Endothelial cell of umbilical vein (primary cell): ENCODE data around the gene SMC1B. TPM values are rescaled to one million over a fixed set of nuclear protein-coding genes. Genes with fewer than 3 reads are reported as not detected.

Source experiments
- BruUV-seq: library from RNA; stranded (reverse); fragments of 400-500 nt; replicated peaks from 2 replicates; lab custom pipeline; 2021; lab: Mats Ljungman, UMichigan
- CTCF ChIA-PET: fragments of 300-600, 350-600 bp; sonication (Branson Sonifier 250); formaldehyde crosslinking; loops from one replicate; lab custom pipeline; 2021; ENCODE audit warnings: antibody characterized with exemption, inconsistent platforms; lab: Charles Lee
- POLR2A ChIA-PET: fragments of 300-600, 350-600 bp; sonication (Branson Sonifier 250); formaldehyde crosslinking; loops from one replicate; lab custom pipeline; 2021; ENCODE audit warnings: antibody characterized with exemption, inconsistent platforms; lab: Charles Lee
- DNase-seq: peaks from one replicate; pipeline ENCODE4 v3.0.0-alpha.2; 2011; ENCODE audit warnings: low read depth, low spot score
- FAIRE-seq: peaks from 2 replicates; lab custom pipeline; 2011; peaks lifted over from hg19 to GRCh38; lab: Jason Lieb, UNC
- H2AFZ ChIP-seq: 2 replicates; pipeline ENCODE4 v1.6.0; 2012; ENCODE audit warnings: low read depth, low read length, control low read depth, inconsistent platforms
- H3K27ac ChIP-seq: 2 replicates; pipeline ENCODE4 v1.5.1; 2011; ENCODE audit warnings: low read depth, mild to moderate bottlenecking, control low read depth, low read length, moderate library complexity; ENCODE audit not compliant: insufficient read depth
- H3K27me3 ChIP-seq, 2 experiments: 2 replicates each; pipeline versions ENCODE4 v1.6.0 to v1.6.1; 2011; ENCODE audit warnings: low read length in 2 of 2, mixed read lengths in 1 of 2; ENCODE audit not compliant: control insufficient read depth in 2 of 2, insufficient read depth in 2 of 2
- H3K36me3 ChIP-seq, 2 experiments: 2 replicates in 1 of 2; 3 replicates in 1 of 2; pipeline ENCODE4 v1.5.1; 2011; ENCODE audit warnings: low read length in 2 of 2, mild to moderate bottlenecking in 1 of 2, moderate library complexity in 1 of 2; ENCODE audit not compliant: control insufficient read depth in 2 of 2, insufficient read depth in 2 of 2; ENCODE audit errors: extremely low read depth in 1 of 2
- H3K4me1 ChIP-seq: 3 replicates; pipeline ENCODE4 v1.5.1; 2011; ENCODE audit warnings: mild to moderate bottlenecking, low read length; ENCODE audit not compliant: control insufficient read depth, insufficient read depth; ENCODE audit errors: extremely low read depth
- H3K4me2 ChIP-seq: 2 replicates; pipeline ENCODE4 v1.6.1; 2011; ENCODE audit warnings: low read length, control low read depth, mixed read lengths; ENCODE audit not compliant: insufficient read depth
- H3K4me3 ChIP-seq, 3 experiments: fragments of 200-600 bp in 1 of 3; sonication (generic), shearing (Covaris generic) in 1 of 3; replicated peaks in 1 of 3; 2 replicates each; pipeline ENCODE4 v1.5.1; 2011 to 2016; ENCODE audit warnings: control low read depth in 3 of 3, low read length in 3 of 3, mild to moderate bottlenecking in 2 of 3, inconsistent platforms in 1 of 3, low read depth in 1 of 3, moderate library complexity in 1 of 3; ENCODE audit not compliant: insufficient read depth in 1 of 3
- H3K79me2 ChIP-seq: 2 replicates; pipeline ENCODE4 v1.6.0; 2012; ENCODE audit warnings: low read length, inconsistent platforms; ENCODE audit not compliant: control insufficient read depth, insufficient read depth
- H3K9ac ChIP-seq: replicated peaks from 2 replicates; pipeline ENCODE3; 2011; ENCODE audit warnings: low read length, control low read depth; ENCODE audit not compliant: insufficient read depth; ENCODE audit errors: extremely low read depth
- H3K9me1 ChIP-seq: replicated peaks from 3 replicates; pipeline ENCODE4 v1.6.0; 2011; ENCODE audit warnings: mild to moderate bottlenecking, low read length; ENCODE audit not compliant: control insufficient read depth, insufficient read depth; ENCODE audit errors: extremely low read depth
- H3K9me3 ChIP-seq: replicated peaks from 2 replicates; pipeline ENCODE4 v1.5.1; 2012; ENCODE audit warnings: low read length, inconsistent platforms; ENCODE audit not compliant: control insufficient read depth, insufficient read depth
- H4K20me1 ChIP-seq: replicated peaks from 2 replicates; pipeline ENCODE3; 2011; ENCODE audit warnings: mild to moderate bottlenecking, low read length; ENCODE audit not compliant: control insufficient read depth, insufficient read depth; ENCODE audit errors: extremely low read depth
- CTCF ChIP-seq, 2 donors: IDR thresholded peaks; 1 replicate in 1 of 2; 2 replicates in 1 of 2; pipeline ENCODE4 v1.5.1; 2011; ENCODE audit warnings: low read length in 2 of 2, mild to moderate bottlenecking in 2 of 2, moderate library complexity in 2 of 2, control low read depth in 1 of 2, inconsistent platforms in 1 of 2, low read depth in 1 of 2; ENCODE audit not compliant: insufficient read depth in 1 of 2; ENCODE audit errors: extremely low read depth in 1 of 2
- EZH2 ChIP-seq: IDR thresholded peaks from 2 replicates; pipeline ENCODE4 v1.6.1; 2012; ENCODE audit warnings: borderline replicate concordance, low read depth, mild to moderate bottlenecking, moderate library complexity, low read length, inconsistent platforms; ENCODE audit not compliant: severe bottlenecking
- FOS ChIP-seq: IDR thresholded peaks from 2 replicates; pipeline ENCODE4 v1.6.1; 2011; ENCODE audit warnings: mild to moderate bottlenecking, low read length, moderate library complexity, borderline replicate concordance; ENCODE audit not compliant: insufficient read depth
- GATA2 ChIP-seq: IDR thresholded peaks from 2 replicates; pipeline ENCODE4 v1.7.0; 2011; ENCODE audit warnings: low read depth, mild to moderate bottlenecking, moderate library complexity, mixed read lengths, low read length; ENCODE audit not compliant: insufficient read length, insufficient read depth
- JUN ChIP-seq: IDR thresholded peaks from 2 replicates; pipeline ENCODE4 v1.6.1; 2011; ENCODE audit warnings: borderline replicate concordance, low read depth; ENCODE audit not compliant: insufficient read length, insufficient read depth
- MAX ChIP-seq: IDR thresholded peaks from 2 replicates; pipeline ENCODE4 v1.6.1; 2011; ENCODE audit not compliant: insufficient read depth, insufficient read length
- MYC ChIP-seq: IDR thresholded peaks from one replicate; pipeline ENCODE4 v1.6.1; 2011; ENCODE audit warnings: mild to moderate bottlenecking, low read depth, low read length
- POLR2A ChIP-seq: IDR thresholded peaks from 2 replicates; pipeline ENCODE4 v1.6.1; 2012; ENCODE audit warnings: low read depth, mild to moderate bottlenecking, control low read depth, low read length
- POLR2AphosphoS5 ChIP-seq: IDR thresholded peaks from 2 replicates; pipeline ENCODE4 v1.6.1; 2012; ENCODE audit warnings: low read depth, mild to moderate bottlenecking, control low read depth, low read length, moderate library complexity; ENCODE audit not compliant: insufficient read depth
- dilution Hi-C: fragments of 300-500 bp; cut with MboI; formaldehyde crosslinking; loops from one replicate; pipeline ENCODE4 v1.15.0; 2019; ENCODE audit warnings: low sequenced_read_pairs; ENCODE audit not compliant: extremely low pct_ligation_motif_present
- intact Hi-C: fragments of 100-400 bp; cut with micrococcal nuclease; formaldehyde crosslinking; loops from one replicate; pipeline ENCODE4 v1.10.0; 2022
- polyA plus RNA-seq, 4 experiments: library from polyadenylated mRNA; depleted of rRNA in 3 of 4; stranded (reverse) in 3 of 4; unstranded in 1 of 4; fragments of >200 nt; gene quantifications; 2 replicates each; pipeline versions ENCODE4 v1.2.1 to v1.2.3, GENCODE V29; 2011 to 2012; ENCODE audit warnings: missing spikeins in 1 of 4
- total RNA-seq: library from RNA; stranded (reverse); gene quantifications from 2 replicates; pipeline ENCODE4 v1.2.3, GENCODE V29; 2021

The SMC1B gene
- total and polyA plus RNA-seq, 2 donors (not counting 3 experiments of a cell fraction or from before 2014, with no cell fraction given) = 0.07 TPM; not detected in 1

GRCh38 chr22:45344334-45344733 is 69.1 kb downstream of the SMC1B start:
- Histone ChIP-seq H3K4me1 (peaks cover 2% of the 10 kb centered on the region), H3K27ac (no peak overlapping the region), H3K9ac (no peak overlapping the region), H3K4me2 (no peak overlapping the region), H3K27me3 (no peaks in the 10 kb centered on the region), H3K79me2 (no peaks in the 10 kb centered on the region), H4K20me1 (no peaks in the 10 kb centered on the region), H3K4me3 (no peak overlapping the region), H3K9me1 (no peaks in the 10 kb centered on the region), H2AFZ (no peak overlapping the region), H3K36me3 (peaks cover 0 to 14% of the 10 kb centered on the region in 2 experiments), H3K9me3 (no peaks in the 10 kb centered on the region)
- FAIRE-seq = no peak
- TF ChIP-seq MYC = no peak
- no peak for TF ChIP-seq JUN
- no peak for TF ChIP-seq CTCF (IDR thresholded peaks at IDR 0.05; ENCODE audit: extremely low read depth in 1 of 2, insufficient read depth in 1 of 2, low read depth in 1 of 2, low read length in 2 of 2)
- no peak for TF ChIP-seq EZH2
- TF ChIP-seq GATA2 = no peak
- no peak for TF ChIP-seq MAX
- no peak for TF ChIP-seq POLR2A
- TF ChIP-seq POLR2AphosphoS5 = no peak
- no peak for TF ChIP-seq FOS
- DNase-seq = no peak
- POLR2A ChIA-PET = no interaction called here
- dilution Hi-C loops = no loop called here
- intact Hi-C loops = no loop called here
- CTCF ChIA-PET = interaction anchor here (1.2 to 2.2 kb wide), 2 partner anchors 11 to 13 kb away, joined by 3 to 7 read pairs; no protein-coding TSS in a partner anchor
- BruUV-seq = no TSS peak
